Left lung (tissue), 10 donors: ENCODE results near the gene FBLN5. TPM values are rescaled to one million over a fixed set of nuclear protein-coding genes. Genes with fewer than 3 reads are reported as not detected.
A peak's percentile ranks its signal among the peaks of the same experiment; 100 is the strongest.

ENCODE experiments used
- ATAC-seq: fragments of 200-7000 bp; cut with Tn5 transposase; one replicate; pipeline ENCODE4 v1.9.1; 2020; ENCODE audit warnings: moderate library complexity
- DNase-seq, 4 donors: peaks; one replicate each; pipeline ENCODE4 v3.0.0-alpha.2; 2013 to 2020
- H3K27ac ChIP-seq, 2 donors: fragments of 200-600 bp; sonication (generic) in 1 of 2; one replicate each; pipeline versions ENCODE4 v1.5.0 to v1.8.0; 2020 to 2021
- H3K27me3 ChIP-seq, 2 donors: fragments of 200-600 bp; sonication (generic) in 1 of 2; one replicate each; pipeline versions ENCODE4 v1.5.0 to v1.8.0; 2020 to 2021
- H3K36me3 ChIP-seq, 2 donors: fragments of 200-600 bp; sonication (generic) in 1 of 2; one replicate each; pipeline versions ENCODE4 v1.5.0 to v1.8.0; 2020 to 2021
- H3K4me1 ChIP-seq, 2 donors: fragments of 200-600 bp; one replicate each; pipeline ENCODE4 v1.8.0; 2021
- H3K4me3 ChIP-seq, 2 donors: fragments of 200-600 bp; sonication (generic) in 1 of 2; one replicate each; pipeline versions ENCODE4 v1.5.0 to v1.8.0; 2020 to 2021; ENCODE audit warnings: mild to moderate bottlenecking in 1 of 2
- H3K9me3 ChIP-seq, 2 donors: fragments of 200-600 bp; sonication (generic) in 1 of 2; one replicate each; pipeline versions ENCODE4 v1.5.0 to v1.8.0; 2020 to 2021
- intact Hi-C, 2 donors: fragments of 100-400 bp; cut with DNase I; formaldehyde crosslinking; loops; one replicate each; pipeline versions ENCODE4 v1.11.2 to v1.14.2; 2022
- polyA plus RNA-seq, 6 donors: library from polyadenylated mRNA; unstranded; fragments of 120-200 nt; gene quantifications; one replicate each; pipeline ENCODE4 v1.2.1, GENCODE V29; 2013; ENCODE audit not compliant: insufficient read length in 6 of 6
- total RNA-seq, 2 donors: library from RNA; stranded (reverse); fragmentation: NEBNext Ultra II Directional; extraction: Animal tissue kit (Norgen Biotek cat#: 25700); gene quantifications; one replicate each; pipeline ENCODE4 v1.2.1, GENCODE V29; 2021
- TF ChIP-seq, protein P1 (sequence below), 2 donors: fragments of 200-600 bp; sonication (generic) in 1 of 2; IDR thresholded peaks; one replicate each; pipeline versions ENCODE4 v1.5.0 to v1.8.0; 2021; ENCODE audit warnings: antibody characterized with exemption in 2 of 2
- donor health status: DM: no; HTN: yes; CAD: no.
- donor health status: DM: no; HTN: no; CAD: no.

The FBLN5 gene
- total and polyA plus RNA-seq, 8 donors = 61.6 to 125 (median 87.8) TPM

DNA sequence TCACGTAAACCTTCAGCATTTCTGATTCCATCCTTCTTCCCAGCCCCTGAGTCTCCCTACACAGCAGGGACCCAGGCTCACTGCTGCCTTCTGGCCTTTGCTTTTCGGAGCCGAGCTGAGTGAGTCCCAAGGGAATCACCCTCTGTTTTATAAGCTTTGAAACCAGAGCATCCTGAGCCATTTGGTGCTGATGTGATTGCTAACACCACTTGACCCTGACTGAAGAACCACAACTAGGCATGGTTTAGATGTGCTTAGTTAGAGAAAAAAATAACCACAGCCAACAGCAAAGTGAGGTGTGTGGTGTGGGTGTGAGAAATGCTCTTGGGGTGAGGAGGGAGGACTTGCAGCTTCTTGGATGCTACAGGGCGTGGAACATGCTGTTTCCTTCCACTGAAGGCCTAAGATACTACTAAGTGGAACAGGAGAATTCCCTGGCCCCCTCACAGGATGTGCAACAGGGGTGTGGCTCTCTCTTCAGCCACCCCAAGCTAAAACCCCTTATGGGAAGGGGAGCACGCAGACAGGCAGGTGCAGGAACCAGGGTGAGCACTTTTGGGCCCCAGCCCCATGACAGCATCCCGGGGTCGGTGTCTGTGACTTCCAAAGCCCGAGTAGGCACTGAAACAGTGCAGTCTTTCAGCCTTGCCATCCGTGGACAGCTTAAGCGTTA, 80.0 kb downstream of the FBLN5 start, which contains the start of gene TC2N:
Gene TC2N, minus strand, starts transcription at position 221 of the 673 bp plus-strand sequence. CDS start 53,767 bp downstream, outside the sequence.
- intact Hi-C loops = no loop called here
- no peaks in the 10 kb centered on the region for H3K9me3 ChIP-seq
- no peaks in the 10 kb centered on the region for H3K27me3 ChIP-seq
- TF ChIP-seq, protein P1, sequence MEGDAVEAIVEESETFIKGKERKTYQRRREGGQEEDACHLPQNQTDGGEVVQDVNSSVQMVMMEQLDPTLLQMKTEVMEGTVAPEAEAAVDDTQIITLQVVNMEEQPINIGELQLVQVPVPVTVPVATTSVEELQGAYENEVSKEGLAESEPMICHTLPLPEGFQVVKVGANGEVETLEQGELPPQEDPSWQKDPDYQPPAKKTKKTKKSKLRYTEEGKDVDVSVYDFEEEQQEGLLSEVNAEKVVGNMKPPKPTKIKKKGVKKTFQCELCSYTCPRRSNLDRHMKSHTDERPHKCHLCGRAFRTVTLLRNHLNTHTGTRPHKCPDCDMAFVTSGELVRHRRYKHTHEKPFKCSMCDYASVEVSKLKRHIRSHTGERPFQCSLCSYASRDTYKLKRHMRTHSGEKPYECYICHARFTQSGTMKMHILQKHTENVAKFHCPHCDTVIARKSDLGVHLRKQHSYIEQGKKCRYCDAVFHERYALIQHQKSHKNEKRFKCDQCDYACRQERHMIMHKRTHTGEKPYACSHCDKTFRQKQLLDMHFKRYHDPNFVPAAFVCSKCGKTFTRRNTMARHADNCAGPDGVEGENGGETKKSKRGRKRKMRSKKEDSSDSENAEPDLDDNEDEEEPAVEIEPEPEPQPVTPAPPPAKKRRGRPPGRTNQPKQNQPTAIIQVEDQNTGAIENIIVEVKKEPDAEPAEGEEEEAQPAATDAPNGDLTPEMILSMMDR (IDR thresholded peaks at IDR 0.05) = no peak
- peak within 1 kb of the TSS in 1 of 2 donors; percentile 25 for H3K4me3 ChIP-seq
- ATAC-seq = no peak
- DNase-seq = no peak
- peaks cover 18 to 30% of the 10 kb centered on the region in 2 donors for H3K4me1 ChIP-seq
- H3K27ac ChIP-seq = peak within 1 kb of the TSS in 1 of 2 donors; percentile 41
- peaks cover 0 to 7% of the 10 kb centered on the region in 2 donors for H3K36me3 ChIP-seq

DNA sequence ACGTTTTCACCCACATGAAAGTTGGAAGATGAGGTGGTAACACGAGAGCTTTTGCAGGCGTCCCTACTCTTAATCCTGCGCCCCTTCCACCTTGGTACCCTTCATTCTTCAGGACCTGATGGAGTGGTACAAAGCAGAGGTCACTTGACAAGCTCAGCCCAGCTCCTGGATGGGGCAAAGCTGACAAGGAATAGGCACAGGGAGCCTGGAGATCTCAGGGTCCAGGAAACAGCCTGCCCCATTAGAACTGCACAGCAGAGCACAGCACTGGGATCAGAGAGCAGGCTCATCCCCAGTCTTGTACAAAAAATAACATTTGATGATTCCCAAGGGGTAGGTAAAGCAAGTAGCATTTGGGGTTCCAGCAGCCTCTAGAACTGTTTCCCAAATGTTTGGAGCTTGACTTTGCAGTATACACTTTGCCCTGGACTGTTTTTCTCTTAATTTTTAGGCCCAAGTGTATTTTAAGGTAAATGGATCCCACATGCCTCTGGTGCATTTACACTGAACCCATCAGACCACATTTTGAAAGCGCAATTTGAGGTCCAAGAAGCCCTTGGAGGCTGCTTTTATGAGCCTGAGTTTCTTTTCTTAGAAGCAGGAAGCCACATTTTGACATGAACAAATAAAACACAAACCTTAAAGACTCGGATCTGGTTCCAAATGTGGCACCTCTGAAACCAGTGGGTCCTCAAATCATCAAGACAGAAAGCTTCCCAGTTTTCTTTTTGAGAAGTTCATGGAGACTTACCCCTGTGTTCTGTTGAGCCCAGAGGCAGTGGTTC, 80.8 kb downstream of the FBLN5 start:
- H3K36me3 ChIP-seq = peaks cover 0 to 7% of the 10 kb centered on the region in 2 donors
- H3K27ac ChIP-seq = peak overlapping the region in 1 of 2 donors; percentile 41
- intact Hi-C loops = no loop called here
- TF ChIP-seq, protein P1 (IDR thresholded peaks at IDR 0.05) = no peak
- no peaks in the 10 kb centered on the region for H3K27me3 ChIP-seq
- no peaks in the 10 kb centered on the region for H3K9me3 ChIP-seq
- H3K4me1 ChIP-seq = peaks cover 10 to 22% of the 10 kb centered on the region in 2 donors
- H3K4me3 ChIP-seq = peak overlapping the region in 1 of 2 donors; percentile 25
- no peak for DNase-seq
- no peak for ATAC-seq

DNA sequence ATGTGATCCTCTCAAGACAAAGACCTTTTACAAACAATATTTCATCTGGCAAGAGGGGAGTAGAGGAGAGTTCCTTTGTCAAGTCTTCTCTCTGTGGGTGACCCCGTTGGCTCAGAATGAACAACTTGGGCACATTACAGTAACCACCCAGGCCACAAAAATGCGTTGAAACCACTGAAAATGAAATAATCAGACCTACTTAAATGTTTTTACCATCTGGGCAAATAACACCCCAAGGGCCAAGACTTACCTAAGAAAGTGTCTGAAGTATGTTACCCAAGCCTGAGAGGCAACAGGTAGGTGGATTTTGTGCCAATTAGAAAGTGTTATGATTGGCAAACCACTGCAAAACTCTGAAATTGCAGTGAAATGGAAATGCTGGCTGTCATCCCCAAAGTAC, 81.4 kb downstream of the FBLN5 start:
- TF ChIP-seq, protein P1 (IDR thresholded peaks at IDR 0.05) = no peak
- H3K27me3 ChIP-seq = no peaks in the 10 kb centered on the region
- DNase-seq (no peak), ATAC-seq (peak; percentile 44)
- peak overlapping the region in 1 of 2 donors; percentile 25 for H3K4me3 ChIP-seq
- H3K9me3 ChIP-seq = no peaks in the 10 kb centered on the region
- peaks cover 9 to 16% of the 10 kb centered on the region in 2 donors for H3K4me1 ChIP-seq
- intact Hi-C loops = no loop called here
- peaks cover 0 to 7% of the 10 kb centered on the region in 2 donors for H3K36me3 ChIP-seq
- peak overlapping the region in 1 of 2 donors; percentile 41 for H3K27ac ChIP-seq

DNA sequence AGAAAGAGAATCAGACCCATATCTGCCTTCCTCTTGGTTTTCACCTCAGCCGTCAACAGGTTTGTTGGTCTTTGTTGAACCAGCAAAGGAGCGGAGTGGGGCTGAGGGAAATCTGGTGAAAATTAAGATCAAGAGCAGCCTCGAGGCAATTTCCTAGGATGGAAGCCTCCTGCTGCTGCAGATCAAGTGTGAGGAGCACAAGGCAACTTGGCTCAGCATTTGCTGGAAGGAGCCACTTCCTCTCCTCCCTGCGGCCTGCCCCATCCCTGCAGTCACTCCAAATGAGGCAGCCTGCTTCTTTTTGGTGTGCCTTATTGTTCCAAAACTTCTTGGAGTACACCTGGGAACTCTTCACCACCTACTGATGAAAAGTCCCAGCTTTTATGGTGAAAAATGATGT, 85.1 kb downstream of the FBLN5 start:
- H3K4me3 ChIP-seq = no peak overlapping the region
- H3K27me3 ChIP-seq = no peaks in the 10 kb centered on the region
- TF ChIP-seq, protein P1 (IDR thresholded peaks at IDR 0.05) = no peak
- H3K27ac ChIP-seq = no peak overlapping the region
- peaks cover 3 to 16% of the 10 kb centered on the region in 2 donors for H3K4me1 ChIP-seq
- H3K9me3 ChIP-seq = no peaks in the 10 kb centered on the region
- intact Hi-C loops = no loop called here
- ATAC-seq = no peak
- H3K36me3 ChIP-seq = no peaks in the 10 kb centered on the region
- DNase-seq = no peak

DNA sequence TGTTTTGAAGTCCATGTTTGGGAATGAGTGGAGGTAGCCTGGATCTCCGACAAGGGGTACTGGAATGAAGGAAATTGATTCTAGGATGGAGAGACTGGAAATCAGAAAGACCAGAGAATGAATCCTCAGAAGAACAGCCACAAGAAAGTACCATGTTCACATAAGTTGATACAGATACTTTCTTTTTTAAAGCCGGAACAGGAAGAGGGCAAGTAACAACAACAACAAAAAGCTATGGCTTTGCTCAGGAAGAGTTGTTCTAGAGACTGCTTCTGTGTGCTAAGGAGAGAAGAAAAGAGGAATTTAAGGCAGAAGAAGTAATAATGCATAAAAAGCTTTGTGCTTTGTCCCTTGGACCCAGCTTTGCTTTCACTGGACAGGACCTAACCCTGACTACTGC, 86.4 kb downstream of the FBLN5 start:
- no peaks in the 10 kb centered on the region for H3K36me3 ChIP-seq
- H3K4me3 ChIP-seq = no peak overlapping the region
- H3K27me3 ChIP-seq = no peaks in the 10 kb centered on the region
- ATAC-seq (no peak), DNase-seq (no peak)
- no peak overlapping the region for H3K27ac ChIP-seq
- intact Hi-C loops = no loop called here
- H3K4me1 ChIP-seq = peaks cover 2 to 12% of the 10 kb centered on the region in 2 donors
- no peaks in the 10 kb centered on the region for H3K9me3 ChIP-seq
- TF ChIP-seq, protein P1 (IDR thresholded peaks at IDR 0.05) = no peak
